ENCODE measurements around the gene DPP6. TPM values are rescaled to one million over a fixed set of nuclear protein-coding genes. Genes with fewer than 3 reads are reported as not detected.

Gene DPP6
- total RNA-seq, 1 experiment from 2014 or later, result not detected

DNA sequence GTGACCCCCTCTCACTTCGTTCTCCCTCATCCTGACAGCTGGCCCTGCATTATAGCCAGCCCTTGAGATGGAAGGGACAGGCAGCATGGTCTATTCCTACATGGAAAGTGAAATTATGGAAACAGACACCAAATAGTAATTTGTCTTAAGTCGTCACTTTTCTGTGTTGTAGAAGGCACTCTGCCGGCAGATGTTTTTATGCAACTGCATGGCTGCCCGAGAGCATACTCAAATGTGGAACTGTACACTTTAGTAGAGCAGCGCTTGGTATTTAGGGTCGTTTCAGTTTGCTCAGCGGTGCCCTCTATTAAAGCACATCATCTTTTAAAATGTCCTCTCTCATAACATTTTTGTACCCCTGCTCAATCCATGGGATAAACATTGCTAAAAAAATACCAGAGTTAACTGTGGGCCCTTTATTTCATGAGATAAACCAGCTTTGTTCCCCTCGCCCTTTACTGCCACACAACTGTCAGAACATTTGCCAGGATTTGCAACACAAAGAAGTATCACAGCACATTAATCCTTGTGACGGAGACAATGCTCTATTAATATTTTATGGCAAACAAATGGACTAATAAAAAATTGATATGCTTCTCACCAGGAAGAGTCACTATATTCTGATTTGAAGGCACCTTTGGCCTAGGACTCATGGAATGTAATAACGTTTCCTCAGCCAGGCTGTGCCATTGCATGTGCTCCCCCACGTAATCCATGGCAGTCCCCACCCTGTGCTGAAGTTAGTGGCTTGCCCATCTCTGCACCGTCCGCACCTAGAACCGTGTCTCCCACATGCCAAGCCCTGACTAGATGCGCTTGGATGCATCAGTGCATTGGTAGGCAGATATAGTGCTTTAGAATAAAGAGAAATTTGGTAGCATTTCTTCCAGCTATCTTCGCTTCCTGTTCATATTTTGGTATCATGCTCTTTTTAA lies 729.4 kb downstream of the DPP6 start:
- Histone ChIP-seq H3K4me3 (ENCODE audit: low read depth, low read length, poor library complexity, severe bottlenecking) (no peak overlapping the region), H3K4me1 (ENCODE audit: insufficient read depth, low read length, poor library complexity, severe bottlenecking) (no peaks in the 10 kb centered on the region), H3K9me3 (ENCODE audit: low read depth, low read length, poor library complexity, severe bottlenecking) (no peaks in the 10 kb centered on the region), H3K27ac (ENCODE audit: low read depth, low read length, poor library complexity, severe bottlenecking) (no peak overlapping the region), H3K36me3 (ENCODE audit: insufficient read depth, low read length, poor library complexity, severe bottlenecking) (no peaks in the 10 kb centered on the region), H3K27me3 (replicated peaks; ENCODE audit: insufficient read depth, low read depth, low read length, poor library complexity) (peaks cover 8% of the 10 kb centered on the region)
- ChIA-PET CTCF (no interaction called here), POLR2A (ENCODE audit: low non-redundant PET) (no interaction called here)
- intact Hi-C loops (cut with micrococcal nuclease; ENCODE audit: unreplicated experiment), result no loop called here
- BruUV-seq (replicated peaks), result no TSS peak
- no peak for DNase-seq (ENCODE audit: low spot score)
- TF ChIP-seq, protein P1, sequence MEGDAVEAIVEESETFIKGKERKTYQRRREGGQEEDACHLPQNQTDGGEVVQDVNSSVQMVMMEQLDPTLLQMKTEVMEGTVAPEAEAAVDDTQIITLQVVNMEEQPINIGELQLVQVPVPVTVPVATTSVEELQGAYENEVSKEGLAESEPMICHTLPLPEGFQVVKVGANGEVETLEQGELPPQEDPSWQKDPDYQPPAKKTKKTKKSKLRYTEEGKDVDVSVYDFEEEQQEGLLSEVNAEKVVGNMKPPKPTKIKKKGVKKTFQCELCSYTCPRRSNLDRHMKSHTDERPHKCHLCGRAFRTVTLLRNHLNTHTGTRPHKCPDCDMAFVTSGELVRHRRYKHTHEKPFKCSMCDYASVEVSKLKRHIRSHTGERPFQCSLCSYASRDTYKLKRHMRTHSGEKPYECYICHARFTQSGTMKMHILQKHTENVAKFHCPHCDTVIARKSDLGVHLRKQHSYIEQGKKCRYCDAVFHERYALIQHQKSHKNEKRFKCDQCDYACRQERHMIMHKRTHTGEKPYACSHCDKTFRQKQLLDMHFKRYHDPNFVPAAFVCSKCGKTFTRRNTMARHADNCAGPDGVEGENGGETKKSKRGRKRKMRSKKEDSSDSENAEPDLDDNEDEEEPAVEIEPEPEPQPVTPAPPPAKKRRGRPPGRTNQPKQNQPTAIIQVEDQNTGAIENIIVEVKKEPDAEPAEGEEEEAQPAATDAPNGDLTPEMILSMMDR (conservative IDR thresholded peaks at IDR 0.05; ENCODE audit: low read depth, low read length), result no peak
- TF ChIP-seq EZH2 (IDR thresholded peaks at IDR 0.05; ENCODE audit: borderline replicate concordance, low read depth, low read length, poor library complexity, severe bottlenecking), result no peak

DNA sequence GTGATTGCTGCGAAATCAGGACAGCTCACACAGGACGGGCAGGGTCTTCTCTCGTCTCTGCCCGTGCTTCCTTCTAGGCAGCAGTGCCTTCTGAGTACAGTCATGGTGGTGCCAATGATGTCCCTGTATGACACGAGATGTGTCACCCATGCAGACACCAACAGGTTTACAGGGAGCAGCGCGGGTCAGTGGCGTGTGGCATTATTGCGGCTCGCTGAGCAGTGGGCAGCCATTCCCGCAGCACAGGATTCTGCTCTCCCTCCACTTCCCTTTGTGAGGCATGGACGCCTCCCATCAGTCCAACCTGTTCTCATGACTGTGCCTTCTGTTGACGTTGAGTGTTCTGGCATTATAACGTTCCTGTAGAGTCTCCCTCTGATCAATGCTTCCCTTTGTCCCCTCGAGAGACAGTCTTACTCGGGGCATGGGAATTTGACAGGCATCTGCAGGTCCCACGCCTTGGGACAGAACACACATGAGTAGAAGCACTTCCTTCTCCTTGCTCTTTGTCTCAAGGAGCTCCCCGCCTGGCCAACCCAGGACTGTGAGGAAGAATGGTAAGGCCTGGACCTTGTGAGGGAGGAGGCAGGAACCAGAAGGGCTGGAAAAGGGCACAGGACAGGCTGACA lies 731.2 kb downstream of the DPP6 start:
- Histone ChIP-seq H3K9me3 (ENCODE audit: low read depth, low read length, poor library complexity, severe bottlenecking) (no peaks in the 10 kb centered on the region), H3K4me3 (ENCODE audit: low read depth, low read length, poor library complexity, severe bottlenecking) (no peak overlapping the region), H3K4me1 (ENCODE audit: insufficient read depth, low read length, poor library complexity, severe bottlenecking) (no peaks in the 10 kb centered on the region), H3K36me3 (ENCODE audit: insufficient read depth, low read length, poor library complexity, severe bottlenecking) (no peaks in the 10 kb centered on the region), H3K27me3 (replicated peaks; ENCODE audit: insufficient read depth, low read depth, low read length, poor library complexity) (peaks cover 17% of the 10 kb centered on the region), H3K27ac (ENCODE audit: low read depth, low read length, poor library complexity, severe bottlenecking) (no peak overlapping the region)
- DNase-seq (ENCODE audit: low spot score), result no peak
- intact Hi-C loops (cut with micrococcal nuclease; ENCODE audit: unreplicated experiment), result no loop called here
- no TSS peak for BruUV-seq (replicated peaks)
- no peak for TF ChIP-seq EZH2 (IDR thresholded peaks at IDR 0.05; ENCODE audit: borderline replicate concordance, low read depth, low read length, poor library complexity, severe bottlenecking)
- TF ChIP-seq, protein P1 (conservative IDR thresholded peaks at IDR 0.05; ENCODE audit: low read depth, low read length), result no peak
- ChIA-PET CTCF (no interaction called here), POLR2A (ENCODE audit: low non-redundant PET) (no interaction called here)

GRCh38 chr7:154785898-154786297 lies 733.7 kb downstream of the DPP6 start:
- no peaks in the 10 kb centered on the region for H3K4me1 ChIP-seq (ENCODE audit: insufficient read depth, low read length, poor library complexity, severe bottlenecking)
- ChIA-PET POLR2A (ENCODE audit: low non-redundant PET) (no interaction called here), CTCF (no interaction called here)
- TF ChIP-seq, protein P1 (conservative IDR thresholded peaks at IDR 0.05; ENCODE audit: low read depth, low read length), result no peak
- TF ChIP-seq EZH2 (IDR thresholded peaks at IDR 0.05; ENCODE audit: borderline replicate concordance, low read depth, low read length, poor library complexity, severe bottlenecking), result no peak
- H3K9me3 ChIP-seq (ENCODE audit: low read depth, low read length, poor library complexity, severe bottlenecking), result no peaks in the 10 kb centered on the region
- H3K36me3 ChIP-seq (ENCODE audit: insufficient read depth, low read length, poor library complexity, severe bottlenecking), result no peaks in the 10 kb centered on the region
- intact Hi-C loops (cut with micrococcal nuclease; ENCODE audit: unreplicated experiment), result no loop called here
- BruUV-seq (replicated peaks), result no TSS peak
- H3K27me3 ChIP-seq (replicated peaks; ENCODE audit: insufficient read depth, low read depth, low read length, poor library complexity), result peaks cover 25% of the 10 kb centered on the region
- DNase-seq (ENCODE audit: low spot score), result no peak
- H3K27ac ChIP-seq (ENCODE audit: low read depth, low read length, poor library complexity, severe bottlenecking), result no peak overlapping the region
- no peak overlapping the region for H3K4me3 ChIP-seq (ENCODE audit: low read depth, low read length, poor library complexity, severe bottlenecking)

Data from A673 (cell line).